ENCODE measurements around the gene SCARB1. TPM values are rescaled to one million over a fixed set of nuclear protein-coding genes. Genes with fewer than 3 reads are reported as not detected.

SCARB1 gene
- total RNA-seq, 2 donors from 2014 or later = 16.5 to 18.9 TPM

GRCh38 chr12:124813782-124814181, 49.9 kb downstream of the SCARB1 start:
- no peaks in the 10 kb centered on the region for H3K36me3 ChIP-seq (replicated peaks in 1 of 2; ENCODE audit: insufficient read depth in 1 of 2, low read depth in 2 of 2)
- intact Hi-C loops (cut with DNase I) = no loop called here
- DNase-seq (no peak), ATAC-seq (no peak)
- no peak overlapping the region for H3K27ac ChIP-seq
- no peaks in the 10 kb centered on the region for H3K4me1 ChIP-seq
- H3K9me3 ChIP-seq = no peaks in the 10 kb centered on the region
- no peaks in the 10 kb centered on the region for H3K27me3 ChIP-seq
- TF ChIP-seq POLR2A (IDR thresholded peaks at IDR 0.05) (no peak), CTCF (IDR thresholded peaks at IDR 0.05) (no peak)
- H3K4me3 ChIP-seq = no peak overlapping the region
- WGBS, 2 donors = 87 to 96% methylated on average over 3 of the region's 3 CpGs

GRCh38 chr12:124812979-124813378, 50.7 kb downstream of the SCARB1 start:
- TF ChIP-seq CTCF (IDR thresholded peaks at IDR 0.05) (no peak), POLR2A (IDR thresholded peaks at IDR 0.05) (no peak)
- H3K4me3 ChIP-seq = no peak overlapping the region
- 83 to 93% methylated on average over 2 of the region's 2 CpGs for WGBS, 2 donors
- no peaks in the 10 kb centered on the region for H3K27me3 ChIP-seq
- no peak for DNase-seq
- no peak for ATAC-seq
- H3K4me1 ChIP-seq = no peaks in the 10 kb centered on the region
- intact Hi-C loops (cut with DNase I) = no loop called here
- no peak overlapping the region for H3K27ac ChIP-seq
- H3K9me3 ChIP-seq = no peaks in the 10 kb centered on the region
- H3K36me3 ChIP-seq (replicated peaks in 1 of 2; ENCODE audit: insufficient read depth in 1 of 2, low read depth in 2 of 2) = no peaks in the 10 kb centered on the region

- 93 to 95% methylated on average over 5 to 9 of the region's 9 CpGs for WGBS, 2 donors
- Histone ChIP-seq H3K36me3 (replicated peaks in 1 of 2; ENCODE audit: insufficient read depth in 1 of 2, low read depth in 2 of 2) (no peaks in the 10 kb centered on the region), H3K27ac (no peak overlapping the region), H3K4me3 (no peak overlapping the region), H3K4me1 (no peaks in the 10 kb centered on the region), H3K27me3 (no peaks in the 10 kb centered on the region), H3K9me3 (no peaks in the 10 kb centered on the region)
- intact Hi-C loops (cut with DNase I) = no loop called here
- DNase-seq (no peak), ATAC-seq (no peak)
- TF ChIP-seq POLR2A (IDR thresholded peaks at IDR 0.05) = no peak
- TF ChIP-seq CTCF (IDR thresholded peaks at IDR 0.05) = no peak
These were observed 51.3 kb downstream of the SCARB1 start for GRCh38 chr12:124812356-124812755.

GRCh38 chr12:124811633-124812032, 52.0 kb downstream of the SCARB1 start:
- no peaks in the 10 kb centered on the region for H3K4me1 ChIP-seq
- WGBS, 2 donors = 87% methylated on average over 8 to 12 of the region's 13 CpGs
- no peak for DNase-seq
- TF ChIP-seq POLR2A (IDR thresholded peaks at IDR 0.05) (no peak), CTCF (IDR thresholded peaks at IDR 0.05) (no peak)
- H3K36me3 ChIP-seq (replicated peaks in 1 of 2; ENCODE audit: insufficient read depth in 1 of 2, low read depth in 2 of 2) = no peaks in the 10 kb centered on the region
- H3K27ac ChIP-seq = no peak overlapping the region
- intact Hi-C loops (cut with DNase I) = no loop called here
- no peaks in the 10 kb centered on the region for H3K9me3 ChIP-seq
- no peaks in the 10 kb centered on the region for H3K27me3 ChIP-seq
- H3K4me3 ChIP-seq = no peak overlapping the region
- ATAC-seq = no peak

GRCh38 chr12:124809878-124810277, 53.8 kb downstream of the SCARB1 start:
- Histone ChIP-seq H3K36me3 (replicated peaks in 1 of 2; ENCODE audit: insufficient read depth in 1 of 2, low read depth in 2 of 2) (no peaks in the 10 kb centered on the region), H3K4me3 (no peak overlapping the region), H3K27ac (no peak overlapping the region), H3K27me3 (no peaks in the 10 kb centered on the region), H3K4me1 (peaks cover under 1% of the 10 kb centered on the region), H3K9me3 (no peaks in the 10 kb centered on the region)
- 96% methylated on average over 8 of the region's 8 CpGs for WGBS, 2 donors
- no peak for ATAC-seq
- no peak for TF ChIP-seq CTCF (IDR thresholded peaks at IDR 0.05)
- TF ChIP-seq POLR2A (IDR thresholded peaks at IDR 0.05) = no peak
- no peak for DNase-seq
- intact Hi-C loops (cut with DNase I) = no loop called here

All from body of pancreas (tissue), 4 donors.